ENCODE data around the gene KRT10.
"Not testable (repeated sequence)": the region's sequence is repeated elsewhere in the genome, so short reads cannot be mapped to it uniquely, and the experiment has no call there.

KRT10 gene

GRCh38 chr17:40832840-40833239, 10.4 kb upstream of the KRT10 start:
- DNase-seq = no peak

- DNase-seq = no peak
Measured at GRCh38 chr17:40830085-40830776, 7.8 kb upstream of the KRT10 start.

- DNase-seq = no peak
Measured at GRCh38 chr17:40828454-40829044, 6.1 kb upstream of the KRT10 start.

GRCh38 chr17:40827746-40828453, 5.5 kb upstream of the KRT10 start:
- DNase-seq = no peak

GRCh38 chr17:40825599-40825998, 3.2 kb upstream of the KRT10 start:
- DNase-seq = no peak

GRCh38 chr17:40824015-40824832, 1.8 kb upstream of the KRT10 start:
- no peak for DNase-seq

- DNase-seq = no peak
Measured at GRCh38 chr17:40821536-40821935, 878 bp downstream of the KRT10 start.

- no peak for DNase-seq
Measured at GRCh38 chr17:40820228-40820838, 2.1 kb downstream of the KRT10 start.

- peak; percentile 7 for DNase-seq
Measured at GRCh38 chr17:40819528-40820125, 2.8 kb downstream of the KRT10 start.

GRCh38 chr17:40818733-40819527, 3.5 kb downstream of the KRT10 start:
- peak; percentile 54 for DNase-seq

- no peak for DNase-seq
Measured at GRCh38 chr17:40818343-40818732, 4.1 kb downstream of the KRT10 start.

GRCh38 chr17:40817103-40817682, 5.2 kb downstream of the KRT10 start:
- DNase-seq = no peak

GRCh38 chr17:40816569-40816968, 5.8 kb downstream of the KRT10 start:
- DNase-seq = no peak

- DNase-seq = no peak
Measured at GRCh38 chr17:40815381-40815780, 7.0 kb downstream of the KRT10 start.

GRCh38 chr17:40814657-40815056, 7.8 kb downstream of the KRT10 start:
- DNase-seq = not testable (repeated sequence)

- no peak for DNase-seq
Measured at GRCh38 chr17:40813804-40814203, 8.6 kb downstream of the KRT10 start.

- DNase-seq = no peak
Measured at GRCh38 chr17:40812639-40813038, 9.8 kb downstream of the KRT10 start.

- no peak for DNase-seq
Measured at GRCh38 chr17:40810494-40810893, 11.9 kb downstream of the KRT10 start.

- DNase-seq = no peak
Measured at GRCh38 chr17:40809721-40810421, 12.5 kb downstream of the KRT10 start.

GRCh38 chr17:40806131-40806530, 16.3 kb downstream of the KRT10 start:
- no peak for DNase-seq

All from GF-D8 (cell line).